HuH-7.5 (cell line): ENCODE data around the gene PRKCE.

ENCODE experiments used
- DNase-seq: peaks from one replicate; pipeline ENCODE4 v3.0.0; 2011; ENCODE audit warnings: low spot score

The PRKCE gene

GRCh38 chr2:46018773-46019591 is 367.5 kb downstream of the PRKCE start:
- no peak for DNase-seq

- DNase-seq, result no peak
Measured at GRCh38 chr2:46020416-46020815, 368.9 kb downstream of the PRKCE start.

GRCh38 chr2:46023165-46023854 is 371.8 kb downstream of the PRKCE start:
- no peak for DNase-seq

- DNase-seq, result no peak
Measured at GRCh38 chr2:46024146-46024779, 372.8 kb downstream of the PRKCE start.

- DNase-seq, result no peak
Measured at GRCh38 chr2:46025081-46025480, 373.6 kb downstream of the PRKCE start.

GRCh38 chr2:46025676-46026075 is 374.2 kb downstream of the PRKCE start:
- no peak for DNase-seq

- no peak for DNase-seq
Measured at GRCh38 chr2:46026431-46026830, 375.0 kb downstream of the PRKCE start.

- no peak for DNase-seq
Measured at GRCh38 chr2:46029332-46029811, 377.9 kb downstream of the PRKCE start.

GRCh38 chr2:46030330-46030729 is 378.9 kb downstream of the PRKCE start:
- no peak for DNase-seq

GRCh38 chr2:46032161-46032813 is 380.8 kb downstream of the PRKCE start:
- DNase-seq, result no peak

- no peak for DNase-seq
Measured at GRCh38 chr2:46032996-46033395, 381.5 kb downstream of the PRKCE start.

GRCh38 chr2:46034535-46034934 is 383.1 kb downstream of the PRKCE start:
- no peak for DNase-seq

- no peak for DNase-seq
Measured at GRCh38 chr2:46036929-46037328, 385.5 kb downstream of the PRKCE start.

- no peak for DNase-seq
Measured at GRCh38 chr2:46039543-46040303, 388.2 kb downstream of the PRKCE start.

GRCh38 chr2:46040563-46041155 is 389.2 kb downstream of the PRKCE start:
- DNase-seq, result no peak

- DNase-seq, result no peak
Measured at GRCh38 chr2:46041434-46041833, 390.0 kb downstream of the PRKCE start.

- DNase-seq, result no peak
Measured at GRCh38 chr2:46042207-46042637, 390.7 kb downstream of the PRKCE start.

GRCh38 chr2:46042711-46043110 is 391.2 kb downstream of the PRKCE start:
- DNase-seq, result no peak

- DNase-seq, result no peak
Measured at GRCh38 chr2:46045888-46046287, 394.4 kb downstream of the PRKCE start.

- no peak for DNase-seq
Measured at GRCh38 chr2:46047290-46047689, 395.8 kb downstream of the PRKCE start.

GRCh38 chr2:46048693-46049092 is 397.2 kb downstream of the PRKCE start:
- no peak for DNase-seq
